GM23248 (cell line): ENCODE measurements around the gene KLF4.

Source experiments
- EZH2 ChIP-seq: fragments of 200-600 bp; sonication (generic); IDR thresholded peaks from 2 replicates; pipeline ENCODE4 v1.6.1; 2018; ENCODE audit warnings: antibody characterized with exemption, mild to moderate bottlenecking; ENCODE audit not compliant: insufficient read depth, poor library complexity, severe bottlenecking
- EZH2phosphoT487 ChIP-seq: fragments of 200-600 bp; sonication (generic); IDR thresholded peaks from 2 replicates; pipeline ENCODE4 v1.6.1; 2018; ENCODE audit warnings: antibody characterized with exemption, moderate library complexity, mild to moderate bottlenecking, low read depth; ENCODE audit not compliant: insufficient read depth

- no peak for TF ChIP-seq EZH2phosphoT487
- no peak for TF ChIP-seq EZH2
These were observed 9.2 kb downstream of the KLF4 start for GRCh38 chr9:107480386-107480789.
